Liver (tissue), 9 donors: ENCODE results near the gene GRIA1. TPM values are rescaled to one million over a fixed set of nuclear protein-coding genes. Genes with fewer than 3 reads are reported as not detected.

Source experiments
- DNase-seq: peaks from one replicate; pipeline ENCODE4 v3.0.0-alpha.2; 2017; ENCODE audit warnings: low spot score
- H3K27ac ChIP-seq, 2 donors: one replicate each; pipeline ENCODE4 v1.7.0; 2013; ENCODE audit warnings: inconsistent platforms in 2 of 2, low read length in 2 of 2, control low read depth in 1 of 2, low read depth in 1 of 2, mild to moderate bottlenecking in 1 of 2
- H3K27me3 ChIP-seq, 4 donors: one replicate each; pipeline versions ENCODE4 v1.6.1 to v1.7.0; 2013; ENCODE audit warnings: low read length in 3 of 4, inconsistent platforms in 1 of 4, mild to moderate bottlenecking in 1 of 4, moderate library complexity in 1 of 4; ENCODE audit not compliant: control insufficient read depth in 4 of 4, insufficient read depth in 4 of 4
- H3K36me3 ChIP-seq, 4 donors: one replicate each; pipeline versions ENCODE4 v1.6.1 to v1.7.0; 2013; ENCODE audit warnings: low read length in 3 of 4, mild to moderate bottlenecking in 3 of 4, low read depth in 1 of 4, moderate library complexity in 1 of 4; ENCODE audit not compliant: control insufficient read depth in 4 of 4, insufficient read depth in 3 of 4
- H3K4me1 ChIP-seq, 4 donors: one replicate each; pipeline versions ENCODE4 v1.6.1 to v1.7.0; 2013; ENCODE audit warnings: low read length in 3 of 4, mild to moderate bottlenecking in 3 of 4, moderate library complexity in 1 of 4; ENCODE audit not compliant: control insufficient read depth in 4 of 4, insufficient read depth in 4 of 4
- H3K4me3 ChIP-seq, 3 donors: one replicate each; pipeline versions ENCODE4 v1.6.1 to v1.7.0; 2013; ENCODE audit warnings: low read length in 3 of 3, control low read depth in 1 of 3, low read depth in 1 of 3, mild to moderate bottlenecking in 1 of 3
- H3K9ac ChIP-seq, 2 donors: one replicate each; pipeline ENCODE4 v1.7.0; 2013; ENCODE audit warnings: low read length in 2 of 2, mild to moderate bottlenecking in 2 of 2, moderate library complexity in 2 of 2, control low read depth in 1 of 2, low read depth in 1 of 2
- H3K9me3 ChIP-seq, 4 donors: one replicate each; pipeline versions ENCODE4 v1.6.1 to v1.7.0; 2013; ENCODE audit warnings: low read length in 3 of 4; ENCODE audit not compliant: control insufficient read depth in 4 of 4
- EGR1 ChIP-seq, 2 donors: IDR thresholded peaks; 2 replicates each; pipeline ENCODE4 v1.6.1; 2016 to 2018; ENCODE audit warnings: antibody characterized with exemption in 2 of 2, low read depth in 2 of 2
- FOXA1 ChIP-seq: IDR thresholded peaks from 2 replicates; pipeline ENCODE4 v1.6.1; 2016; ENCODE audit warnings: antibody characterized with exemption
- FOXA2 ChIP-seq: IDR thresholded peaks from 2 replicates; pipeline ENCODE4 v1.6.1; 2016; ENCODE audit warnings: antibody characterized with exemption
- HNF4A ChIP-seq, 2 donors: conservative IDR thresholded peaks; 2 replicates each; pipeline ENCODE4 v1.6.1; 2016; ENCODE audit warnings: antibody characterized with exemption in 2 of 2, mild to moderate bottlenecking in 2 of 2
- HNF4G ChIP-seq: IDR thresholded peaks from 2 replicates; pipeline ENCODE4 v1.6.1; 2016; ENCODE audit warnings: antibody characterized with exemption
- JUND ChIP-seq, 2 donors: IDR thresholded peaks; 2 replicates each; pipeline ENCODE4 v1.6.1; 2016; ENCODE audit warnings: antibody characterized with exemption in 2 of 2
- NR2F2 ChIP-seq: IDR thresholded peaks from 2 replicates; pipeline ENCODE4 v1.6.1; 2016; ENCODE audit warnings: antibody characterized with exemption
- RAD21 ChIP-seq, 2 donors: IDR thresholded peaks; 2 replicates each; pipeline ENCODE4 v1.6.1; 2016; ENCODE audit warnings: antibody characterized with exemption in 2 of 2, mild to moderate bottlenecking in 2 of 2
- RXRA ChIP-seq, 2 donors: IDR thresholded peaks; 2 replicates each; pipeline ENCODE4 v1.6.1; 2017 to 2018; ENCODE audit warnings: antibody characterized with exemption in 2 of 2, mild to moderate bottlenecking in 1 of 2
- SP1 ChIP-seq: IDR thresholded peaks from 2 replicates; pipeline ENCODE4 v1.6.1; 2018; ENCODE audit warnings: antibody characterized with exemption, mild to moderate bottlenecking
- TAF1 ChIP-seq: conservative IDR thresholded peaks from 2 replicates; pipeline ENCODE4 v1.6.1; 2016; ENCODE audit warnings: antibody characterized with exemption, mild to moderate bottlenecking
- YY1 ChIP-seq: IDR thresholded peaks from 2 replicates; pipeline ENCODE4 v1.6.1; 2016; ENCODE audit warnings: antibody characterized with exemption, mild to moderate bottlenecking
- WGBS: extraction: QIAGEN DNeasy Blood & Tissue Kit; methylation state at CpG from one replicate; pipeline ENCODE4 v1.1.7; 2013; 5-methylcytosine and 5-hydroxymethylcytosine counted together
- polyA plus RNA-seq, 2 donors: library from polyadenylated mRNA; stranded (reverse) in 1 of 2; unstranded in 1 of 2; fragments of 200-250 nt in 1 of 2; fragments of >200 nt in 1 of 2; fragmentation: Nextera tagmentation in 1 of 2; extraction: Ambion mirVana in 1 of 2; gene quantifications; one replicate each; pipeline versions ENCODE4 v1.2.1 to v1.2.3, GENCODE V29; 2013 to 2015
- total RNA-seq, 2 donors: library from RNA; depleted of rRNA; stranded (reverse); fragments of >200 nt; gene quantifications; one replicate each; pipeline ENCODE4 v1.2.3, GENCODE V29; 2014
- TF ChIP-seq, protein P1 (sequence below): IDR thresholded peaks from 2 replicates; pipeline ENCODE4 v1.6.1; 2016; ENCODE audit warnings: antibody characterized with exemption
- TF ChIP-seq, protein P2 (sequence below): IDR thresholded peaks from 2 replicates; pipeline ENCODE4 v1.6.1; 2016; ENCODE audit warnings: antibody characterized with exemption
- TF ChIP-seq, protein P3 (sequence below): IDR thresholded peaks from 2 replicates; pipeline ENCODE4 v1.6.1; 2016; ENCODE audit warnings: antibody characterized with exemption, mild to moderate bottlenecking
- donor health status: healthy.
- donor health status: healthy.
- donor health status: healthy.
- donor health status: healthy.
- donor health status: healthy.

Gene GRIA1
- total and polyA plus RNA-seq, 4 donors, result 0.08 TPM; not detected in 3

DNA sequence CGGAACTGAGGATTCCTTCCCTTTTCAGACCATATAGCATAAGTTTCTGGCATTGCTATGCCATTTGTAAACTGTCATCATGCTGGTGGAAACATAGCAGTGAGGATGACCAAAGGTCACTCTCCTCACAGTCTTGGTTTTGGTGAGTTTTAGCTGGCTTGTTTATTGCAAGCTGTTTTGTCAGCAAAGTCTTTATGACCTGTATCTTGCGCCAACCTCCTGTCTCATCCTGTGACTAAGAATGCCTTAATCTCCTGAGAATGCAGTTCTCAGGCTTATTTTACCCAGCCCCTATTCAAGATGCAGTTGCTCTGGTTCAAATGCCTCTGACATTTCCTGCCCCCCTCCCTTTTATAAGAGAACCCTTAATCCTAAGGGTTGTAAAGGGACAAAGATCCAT, 26.7 kb upstream of the GRIA1 start:
- H3K9ac ChIP-seq, result no peak overlapping the region
- H3K27me3 ChIP-seq, result no peaks in the 10 kb centered on the region
- no peak for DNase-seq
- TF ChIP-seq HNF4A (conservative IDR thresholded peaks at IDR 0.05) (peak in 1 of 2 donors; percentile 18), NR2F2 (no peak)
- H3K9me3 ChIP-seq, result no peaks in the 10 kb centered on the region
- no peak overlapping the region for H3K27ac ChIP-seq
- 70% methylated on average over 2 of the region's 2 CpGs for WGBS
- no peaks in the 10 kb centered on the region for H3K36me3 ChIP-seq
- H3K4me1 ChIP-seq, result no peaks in the 10 kb centered on the region
- H3K4me3 ChIP-seq, result no peak overlapping the region

DNA sequence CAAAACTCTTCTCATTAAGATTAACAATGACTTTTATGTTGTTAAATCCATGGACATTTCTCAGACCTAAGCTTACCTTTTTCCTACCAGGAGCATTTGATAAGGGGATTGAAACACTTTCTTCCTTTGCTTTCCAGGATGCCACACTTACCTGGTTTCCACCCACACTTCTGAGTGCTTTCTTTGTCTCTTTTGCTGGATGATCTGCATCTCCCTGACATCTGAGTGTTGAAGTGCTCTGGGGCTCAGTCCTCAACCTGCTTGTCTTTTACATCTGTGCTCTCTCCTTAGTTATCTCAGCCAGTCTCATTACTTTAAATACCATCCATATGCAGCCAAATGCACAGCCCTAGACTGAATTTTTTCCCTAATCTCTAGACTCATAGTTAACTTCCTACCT, 22.9 kb upstream of the GRIA1 start:
- Histone ChIP-seq H3K36me3 (no peaks in the 10 kb centered on the region), H3K27me3 (no peaks in the 10 kb centered on the region), H3K9me3 (no peaks in the 10 kb centered on the region), H3K9ac (no peak overlapping the region), H3K4me1 (no peaks in the 10 kb centered on the region), H3K27ac (no peak overlapping the region), H3K4me3 (no peak overlapping the region)
- TF ChIP-seq, protein P1, sequence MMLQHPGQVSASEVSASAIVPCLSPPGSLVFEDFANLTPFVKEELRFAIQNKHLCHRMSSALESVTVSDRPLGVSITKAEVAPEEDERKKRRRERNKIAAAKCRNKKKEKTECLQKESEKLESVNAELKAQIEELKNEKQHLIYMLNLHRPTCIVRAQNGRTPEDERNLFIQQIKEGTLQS, result no peak
- TF ChIP-seq, protein P2, sequence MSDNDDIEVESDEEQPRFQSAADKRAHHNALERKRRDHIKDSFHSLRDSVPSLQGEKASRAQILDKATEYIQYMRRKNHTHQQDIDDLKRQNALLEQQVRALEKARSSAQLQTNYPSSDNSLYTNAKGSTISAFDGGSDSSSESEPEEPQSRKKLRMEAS, result no peak
- no peak for TF ChIP-seq FOXA2
- TF ChIP-seq NR2F2, result no peak
- no peak for TF ChIP-seq TAF1
- TF ChIP-seq, protein P3, sequence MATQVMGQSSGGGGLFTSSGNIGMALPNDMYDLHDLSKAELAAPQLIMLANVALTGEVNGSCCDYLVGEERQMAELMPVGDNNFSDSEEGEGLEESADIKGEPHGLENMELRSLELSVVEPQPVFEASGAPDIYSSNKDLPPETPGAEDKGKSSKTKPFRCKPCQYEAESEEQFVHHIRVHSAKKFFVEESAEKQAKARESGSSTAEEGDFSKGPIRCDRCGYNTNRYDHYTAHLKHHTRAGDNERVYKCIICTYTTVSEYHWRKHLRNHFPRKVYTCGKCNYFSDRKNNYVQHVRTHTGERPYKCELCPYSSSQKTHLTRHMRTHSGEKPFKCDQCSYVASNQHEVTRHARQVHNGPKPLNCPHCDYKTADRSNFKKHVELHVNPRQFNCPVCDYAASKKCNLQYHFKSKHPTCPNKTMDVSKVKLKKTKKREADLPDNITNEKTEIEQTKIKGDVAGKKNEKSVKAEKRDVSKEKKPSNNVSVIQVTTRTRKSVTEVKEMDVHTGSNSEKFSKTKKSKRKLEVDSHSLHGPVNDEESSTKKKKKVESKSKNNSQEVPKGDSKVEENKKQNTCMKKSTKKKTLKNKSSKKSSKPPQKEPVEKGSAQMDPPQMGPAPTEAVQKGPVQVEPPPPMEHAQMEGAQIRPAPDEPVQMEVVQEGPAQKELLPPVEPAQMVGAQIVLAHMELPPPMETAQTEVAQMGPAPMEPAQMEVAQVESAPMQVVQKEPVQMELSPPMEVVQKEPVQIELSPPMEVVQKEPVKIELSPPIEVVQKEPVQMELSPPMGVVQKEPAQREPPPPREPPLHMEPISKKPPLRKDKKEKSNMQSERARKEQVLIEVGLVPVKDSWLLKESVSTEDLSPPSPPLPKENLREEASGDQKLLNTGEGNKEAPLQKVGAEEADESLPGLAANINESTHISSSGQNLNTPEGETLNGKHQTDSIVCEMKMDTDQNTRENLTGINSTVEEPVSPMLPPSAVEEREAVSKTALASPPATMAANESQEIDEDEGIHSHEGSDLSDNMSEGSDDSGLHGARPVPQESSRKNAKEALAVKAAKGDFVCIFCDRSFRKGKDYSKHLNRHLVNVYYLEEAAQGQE, result no peak
- TF ChIP-seq RXRA (IDR thresholded peaks at IDR 0.05), result no peak
- no peak for TF ChIP-seq EGR1 (IDR thresholded peaks at IDR 0.05; ENCODE audit: low read depth in 2 of 2)
- no peak for TF ChIP-seq JUND (IDR thresholded peaks at IDR 0.05)
- TF ChIP-seq YY1, result no peak
- no peak for TF ChIP-seq HNF4G
- DNase-seq, result no peak

DNA sequence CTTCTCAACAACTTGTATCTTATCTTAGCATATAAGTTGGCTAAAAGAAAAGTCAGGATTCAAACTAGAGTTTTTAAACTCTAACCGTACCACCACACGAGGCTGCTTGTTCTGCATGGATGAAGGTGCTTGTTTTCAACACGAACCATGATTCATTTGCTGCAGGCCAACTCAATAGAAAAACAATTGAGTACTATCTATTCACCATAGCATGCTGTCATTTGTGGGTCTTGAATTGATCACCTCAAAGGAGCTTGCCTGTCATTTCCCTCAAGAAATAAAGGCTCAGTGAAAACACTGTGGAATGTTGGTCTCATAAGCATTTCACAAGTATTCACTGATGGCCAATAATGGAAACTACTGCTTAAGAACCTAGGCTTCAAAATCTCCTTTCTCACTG, 21.0 kb upstream of the GRIA1 start:
- H3K27me3 ChIP-seq, result no peaks in the 10 kb centered on the region
- TF ChIP-seq FOXA1, result no peak
- TF ChIP-seq YY1, result no peak
- TF ChIP-seq SP1, result no peak
- TF ChIP-seq HNF4A (conservative IDR thresholded peaks at IDR 0.05), result no peak
- TF ChIP-seq, protein P2, result no peak
- TF ChIP-seq, protein P3, result no peak
- TF ChIP-seq TAF1, result no peak
- TF ChIP-seq RXRA (IDR thresholded peaks at IDR 0.05), result no peak
- TF ChIP-seq RAD21 (IDR thresholded peaks at IDR 0.05), result no peak
- no peak for TF ChIP-seq EGR1 (IDR thresholded peaks at IDR 0.05; ENCODE audit: low read depth in 2 of 2)
- WGBS, result 84% methylated on average over 3 of the region's 3 CpGs
- no peak overlapping the region for H3K27ac ChIP-seq
- no peaks in the 10 kb centered on the region for H3K36me3 ChIP-seq
- no peak overlapping the region for H3K4me3 ChIP-seq
- no peaks in the 10 kb centered on the region for H3K9me3 ChIP-seq
- H3K9ac ChIP-seq, result no peak overlapping the region
- no peaks in the 10 kb centered on the region for H3K4me1 ChIP-seq
- no peak for DNase-seq
